Measurements from ENCODE around the gene LARGE1. TPM values are rescaled to one million over a fixed set of nuclear protein-coding genes. Genes with fewer than 3 reads are reported as not detected.

Gene LARGE1
- total and polyA plus RNA-seq, 2 of the 8 experiments (the other 6 are each of a cell fraction or from before 2014, with no cell fraction given), result 43.7 to 83.0 TPM

DNA sequence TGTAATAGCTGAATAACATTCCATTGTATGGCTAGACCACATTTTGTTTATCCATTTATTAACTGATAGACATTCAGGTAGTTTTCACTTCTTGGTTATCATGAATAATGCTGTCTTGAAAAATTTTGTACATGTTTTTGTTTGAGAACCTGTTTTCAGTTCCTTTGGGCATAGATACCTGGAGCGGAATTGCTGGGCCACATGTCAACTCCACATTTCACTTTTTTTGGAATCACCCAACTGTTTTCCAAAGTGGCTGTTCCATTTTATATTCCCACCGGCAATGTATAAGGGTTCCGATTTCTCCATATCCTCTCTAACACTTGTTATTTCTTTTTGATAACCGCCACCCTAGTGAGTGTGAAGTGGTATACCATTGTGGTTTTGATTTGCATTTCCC, 184.3 kb downstream of the LARGE1 start:
- no peak overlapping the region for H3K9ac ChIP-seq (replicated peaks in 1 of 4; ENCODE audit: extremely low read depth in 1 of 4, low read depth in 3 of 4, low read length in 3 of 4)

More for the DNA sequence above, 184.3 kb downstream of the LARGE1 start:
- ChIA-PET POLR2A (ENCODE audit: partially characterized antibody) (interaction anchor here (1.2 kb wide), 1 partner anchor 17 kb away, joined by 3 read pairs; no protein-coding TSS in a partner anchor), CTCF (ENCODE audit: partially characterized antibody) (no interaction called here)
- Histone ChIP-seq H2AFZ (ENCODE audit: low read length) (no peak overlapping the region), H3K27ac (ENCODE audit: low read depth, low read length) (no peak overlapping the region), H3K14ac (ENCODE audit: insufficient read length) (no peak overlapping the region), H4K91ac (replicated peaks; ENCODE audit: insufficient read length, low read length) (no peak overlapping the region), H3K56ac (replicated peaks; ENCODE audit: insufficient read length, low read depth, low read length) (no peak overlapping the region), H2AK5ac (ENCODE audit: low read depth, low read length) (no peak overlapping the region), H3K36me3 (ENCODE audit: control insufficient read depth in 2 of 4, insufficient read depth in 4 of 4, low read length in 3 of 4) (no peaks in the 10 kb centered on the region; a peak in 2 of 8 replicates), H2BK20ac (ENCODE audit: low read length) (no peak overlapping the region), H3K4ac (replicated peaks; ENCODE audit: insufficient read length, low read depth, low read length) (no peak overlapping the region), H3K4me1 (replicated peaks in 1 of 4; ENCODE audit: control insufficient read depth in 3 of 4, insufficient read depth in 4 of 4, low read length in 3 of 4) (peaks cover 7 to 36% (median 24%) of the 10 kb centered on the region in 4 experiments; a peak in 6 of 7 replicates), H2BK15ac (ENCODE audit: low read length) (no peak overlapping the region), H3K9me3 (ENCODE audit: insufficient read depth in 2 of 2, low read depth in 1 of 2, low read length in 1 of 2) (no peaks in the 10 kb centered on the region), H3K79me2 (ENCODE audit: control insufficient read depth in 1 of 2, insufficient read depth in 2 of 2, low read length in 2 of 2) (peaks cover 0 to 95% of the 10 kb centered on the region in 2 experiments; a peak in 3 of 4 replicates), H3K4me2 (ENCODE audit: insufficient read depth in 1 of 2, low read depth in 2 of 2, low read length in 2 of 2) (no peak overlapping the region), H3K23ac (ENCODE audit: insufficient read length) (no peak overlapping the region), H2BK12ac (ENCODE audit: low read depth, low read length) (no peak overlapping the region), H2BK120ac (replicated peaks; ENCODE audit: low read depth, low read length) (no peak overlapping the region), H4K5ac (ENCODE audit: insufficient read length, low read depth, low read length) (no peak overlapping the region), H4K8ac (ENCODE audit: extremely low read depth, insufficient read depth, low read length) (no peak overlapping the region), H2BK5ac (ENCODE audit: low read depth, low read length) (no peak overlapping the region), H4K20me1 (replicated peaks in 1 of 2; ENCODE audit: control insufficient read depth in 1 of 2, insufficient read depth in 2 of 2, low read length in 2 of 2) (peaks cover 9% of the 10 kb centered on the region in 2 experiments), H3K18ac (ENCODE audit: extremely low read depth, low read length) (no peak overlapping the region), H3K79me1 (ENCODE audit: low read depth, low read length) (peaks cover 10% of the 10 kb centered on the region), H3K27me3 (replicated peaks in 1 of 4; ENCODE audit: control insufficient read depth in 3 of 4, extremely low read depth in 1 of 4, insufficient read depth in 3 of 4, low read length in 3 of 4) (no peaks in the 10 kb centered on the region), H3K4me3 (ENCODE audit: extremely low read depth in 1 of 4, insufficient read depth in 2 of 4, low read depth in 3 of 4, low read length in 4 of 4) (no peak overlapping the region), H3K23me2 (ENCODE audit: low read depth, low read length) (no peaks in the 10 kb centered on the region; the same call in 1 of the 2 replicates)
- 94% methylated on average over 4 of the region's 4 CpGs; no CpG with 5 or more reads in 1 of the 2 experiments for WGBS, 2 experiments (ENCODE audit: extremely low coverage in 1 of 2, insufficient coverage in 1 of 2, insufficient read length in 1 of 2, insufficient replicate concordance in 2 of 2, low coverage in 1 of 2, low lambda C conversion rate in 2 of 2, missing lambda C conversion rate in 1 of 2)
- DNase-seq (ENCODE audit: low read depth in 1 of 2, low spot score in 2 of 2), result no peak
- no peak for FAIRE-seq
- TF ChIP-seq BRCA1 (IDR thresholded peaks at IDR 0.05; ENCODE audit: low read depth, low read length) (no peak), E2F6 (IDR thresholded peaks at IDR 0.05) (no peak), GABPA (IDR thresholded peaks at IDR 0.05; ENCODE audit: borderline replicate concordance, insufficient read depth, low read length) (no peak), TEAD4 (IDR thresholded peaks at IDR 0.05; ENCODE audit: low read depth, low read length) (no peak), POLR2A (IDR thresholded peaks at IDR 0.05; ENCODE audit: control extremely low read depth in 1 of 2, low read depth in 2 of 2, low read length in 2 of 2) (no peak), PHF8 (conservative IDR thresholded peaks at IDR 0.05; ENCODE audit: low read depth, low read length) (no peak), POU5F1 (IDR thresholded peaks at IDR 0.05; ENCODE audit: low read depth, low read length) (no peak), CBX8 (IDR thresholded peaks at IDR 0.05; ENCODE audit: borderline replicate concordance, low read depth, low read length) (no peak), SIX5 (IDR thresholded peaks at IDR 0.05; ENCODE audit: low read depth, low read length) (no peak), CTBP2 (IDR thresholded peaks at IDR 0.05; ENCODE audit: borderline replicate concordance, insufficient read depth, insufficient read length, low read length) (no peak), SP1 (IDR thresholded peaks at IDR 0.05; ENCODE audit: low read depth, low read length) (no peak), BACH1 (IDR thresholded peaks at IDR 0.05; ENCODE audit: low read length) (no peak), TAF7 (optimal IDR thresholded peaks at IDR 0.05; ENCODE audit: borderline replicate concordance, low read depth, low read length) (no peak)
